HG02763 (cell line): ENCODE measurements around the gene KRT23.

Experiments used
- ATAC-seq: cut with Tn5 transposase; IDR thresholded peaks from one replicate; pipeline ENCODE4 v1.9.1; 2021; ENCODE audit warnings: mild to moderate bottlenecking, moderate library complexity; ENCODE audit not compliant: unreplicated experiment

The KRT23 gene

GRCh38 chr17:40937384-40937819, at the start of gene KRT23:
KRT23 (minus strand) TSS chr17:40937646; CDS start chr17:40936603, 1,043 bp downstream.
- no peak for ATAC-seq

GRCh38 chr17:40986920-40987319, 49.5 kb upstream of the KRT23 start:
- no peak for ATAC-seq

- ATAC-seq = no peak
Observed at GRCh38 chr17:40984226-40984625, 46.8 kb upstream of the KRT23 start, which contains the start of gene KRT40. KRT40 (minus strand) TSS chr17:40984326; CDS start chr17:40984273, 53 bp downstream.

- no peak for ATAC-seq
Observed at GRCh38 chr17:40981115-40981514, 43.7 kb upstream of the KRT23 start.

GRCh38 chr17:40980596-40980995, 43.1 kb upstream of the KRT23 start:
- no peak for ATAC-seq

GRCh38 chr17:40980117-40980516, 42.7 kb upstream of the KRT23 start:
- ATAC-seq = no peak

- no peak for ATAC-seq
Observed at GRCh38 chr17:40978575-40979151, 41.2 kb upstream of the KRT23 start.

GRCh38 chr17:40975516-40975915, 38.1 kb upstream of the KRT23 start:
- no peak for ATAC-seq

GRCh38 chr17:40974366-40974765, 36.9 kb upstream of the KRT23 start:
- no peak for ATAC-seq

- ATAC-seq = no peak
Observed at GRCh38 chr17:40967582-40967981, 30.1 kb upstream of the KRT23 start.

GRCh38 chr17:40966848-40967247, 29.4 kb upstream of the KRT23 start, which contains the start of gene KRT39:
KRT39 (minus strand) TSS chr17:40966948; CDS start chr17:40966856, 92 bp downstream.
- no peak for ATAC-seq

GRCh38 chr17:40963838-40964237, 26.4 kb upstream of the KRT23 start:
- no peak for ATAC-seq

- ATAC-seq = no peak
Observed at GRCh38 chr17:40962059-40962561, 24.7 kb upstream of the KRT23 start.

GRCh38 chr17:40961591-40961990, 24.1 kb upstream of the KRT23 start:
- ATAC-seq = no peak

GRCh38 chr17:40960144-40960543, 22.7 kb upstream of the KRT23 start:
- no peak for ATAC-seq

- no peak for ATAC-seq
Observed at GRCh38 chr17:40958086-40958953, 20.9 kb upstream of the KRT23 start.

GRCh38 chr17:40956401-40957254, 19.2 kb upstream of the KRT23 start:
- ATAC-seq = no peak

- ATAC-seq = no peak
Observed at GRCh38 chr17:40953881-40954280, 16.4 kb upstream of the KRT23 start.

GRCh38 chr17:40952661-40953060, 15.2 kb upstream of the KRT23 start:
- ATAC-seq = no peak

- ATAC-seq = no peak
Observed at GRCh38 chr17:40952154-40952553, 14.7 kb upstream of the KRT23 start.
